C4-2B (cell line): ENCODE data around the gene LYRM4.

ENCODE experiments used
- ZFX ChIP-seq: fragments of 450-650 bp; IDR thresholded peaks from 2 replicates; pipeline ENCODE4 v1.6.1; 2017
- TF ChIP-seq, protein P1 (sequence below): fragments of 450-650 bp; conservative IDR thresholded peaks from 2 replicates; pipeline ENCODE4 v1.5.1; 2017; ENCODE audit warnings: mild to moderate bottlenecking

DNA sequence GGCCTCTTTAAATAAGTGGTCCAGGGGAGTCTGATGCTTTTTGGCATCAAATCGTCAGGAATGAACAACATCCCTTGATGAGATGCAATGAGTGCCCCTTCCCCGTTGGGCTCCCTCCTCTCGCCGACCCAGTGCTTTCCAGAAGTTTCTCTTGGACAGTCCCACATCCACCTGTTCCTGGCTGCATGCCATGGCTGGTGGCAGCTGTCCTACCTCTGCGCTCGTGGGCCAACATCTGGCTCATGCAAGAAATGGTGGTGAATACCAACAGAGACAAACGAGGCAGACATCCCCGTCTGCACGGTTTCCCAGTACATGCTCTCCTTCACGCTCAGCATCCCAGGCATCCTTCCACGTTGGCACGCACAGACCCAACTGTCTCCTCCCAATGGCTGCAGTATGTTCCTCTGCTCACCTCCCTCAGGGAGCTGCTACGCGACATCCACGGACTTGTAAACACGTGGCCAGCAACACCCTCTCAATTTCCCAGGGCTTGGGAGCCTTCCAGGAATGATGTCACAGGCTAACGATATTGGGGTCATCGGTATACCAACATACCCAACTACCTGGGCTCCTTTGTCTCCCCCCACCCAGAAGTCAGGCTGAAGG, 138.1 kb downstream of the LYRM4 start:
- TF ChIP-seq, protein P1, sequence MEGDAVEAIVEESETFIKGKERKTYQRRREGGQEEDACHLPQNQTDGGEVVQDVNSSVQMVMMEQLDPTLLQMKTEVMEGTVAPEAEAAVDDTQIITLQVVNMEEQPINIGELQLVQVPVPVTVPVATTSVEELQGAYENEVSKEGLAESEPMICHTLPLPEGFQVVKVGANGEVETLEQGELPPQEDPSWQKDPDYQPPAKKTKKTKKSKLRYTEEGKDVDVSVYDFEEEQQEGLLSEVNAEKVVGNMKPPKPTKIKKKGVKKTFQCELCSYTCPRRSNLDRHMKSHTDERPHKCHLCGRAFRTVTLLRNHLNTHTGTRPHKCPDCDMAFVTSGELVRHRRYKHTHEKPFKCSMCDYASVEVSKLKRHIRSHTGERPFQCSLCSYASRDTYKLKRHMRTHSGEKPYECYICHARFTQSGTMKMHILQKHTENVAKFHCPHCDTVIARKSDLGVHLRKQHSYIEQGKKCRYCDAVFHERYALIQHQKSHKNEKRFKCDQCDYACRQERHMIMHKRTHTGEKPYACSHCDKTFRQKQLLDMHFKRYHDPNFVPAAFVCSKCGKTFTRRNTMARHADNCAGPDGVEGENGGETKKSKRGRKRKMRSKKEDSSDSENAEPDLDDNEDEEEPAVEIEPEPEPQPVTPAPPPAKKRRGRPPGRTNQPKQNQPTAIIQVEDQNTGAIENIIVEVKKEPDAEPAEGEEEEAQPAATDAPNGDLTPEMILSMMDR = no peak
- no peak for TF ChIP-seq ZFX
